K562 (cell line): Measurements from ENCODE around the gene GADD45B. TPM values are rescaled to one million over a fixed set of nuclear protein-coding genes. Genes with fewer than 3 reads are reported as not detected.

Source experiments
- CEBPG ChIP-seq, 3 experiments: fragments of 200-800 bp in 1 of 3; sonication (Bioruptor generic) in 1 of 3; sonication (generic) in 1 of 3; formaldehyde crosslinking in 1 of 3; IDR thresholded peaks in 2 of 3; conservative IDR thresholded peaks in 1 of 3; 2 replicates each; pipeline versions ENCODE4 v1.6.1 to v1.8.0; 2016 to 2022; ENCODE audit warnings: missing compliant biosample characterization in 2 of 3, missing genetic modification characterization in 2 of 3, mild to moderate bottlenecking in 1 of 3, missing genetic modification reagents in 1 of 3
- EHMT2 ChIP-seq: fragments of 450-650 bp; IDR thresholded peaks from 2 replicates; pipeline ENCODE4 v1.6.1; 2018; ENCODE audit warnings: antibody characterized with exemption
- ELF1 ChIP-seq: fragments of 200-800 bp; sonication (Bioruptor generic); IDR thresholded peaks from 2 replicates; pipeline ENCODE4 v1.6.1; 2016; ENCODE audit warnings: missing genetic modification characterization, missing compliant biosample characterization
- LARP7 ChIP-seq: fragments of 450-650 bp; IDR thresholded peaks from 2 replicates; pipeline ENCODE4 v1.6.1; 2016
- MCM7 ChIP-seq, 2 experiments: fragments of 450-650 bp; IDR thresholded peaks; 2 replicates each; pipeline ENCODE4 v1.6.1; 2016 to 2018
- NEUROD1 ChIP-seq: fragments of 150-350 bp; IDR thresholded peaks from 2 replicates; pipeline ENCODE4 v1.6.1; 2014; ENCODE audit warnings: borderline replicate concordance, low read length, low read depth; ENCODE audit not compliant: partially characterized antibody
- NFE2 ChIP-seq: IDR thresholded peaks from 2 replicates; pipeline ENCODE4 v1.6.1; 2014; ENCODE audit warnings: antibody characterized with exemption, low read depth
- NFIC ChIP-seq: fragments of 450-650 bp; IDR thresholded peaks from 2 replicates; pipeline ENCODE4 v1.6.1; 2017; ENCODE audit warnings: mild to moderate bottlenecking, inconsistent platforms
- NR2C1 ChIP-seq, 2 experiments: fragments of 450-650 bp; IDR thresholded peaks; 2 replicates each; pipeline ENCODE4 v1.6.1; 2017; ENCODE audit warnings: mild to moderate bottlenecking in 2 of 2, antibody characterized with exemption in 1 of 2, inconsistent platforms in 1 of 2, missing compliant biosample characterization in 1 of 2, missing genetic modification characterization in 1 of 2
- NR3C1 ChIP-seq: sonication (generic); formaldehyde crosslinking; IDR thresholded peaks from 2 replicates; pipeline ENCODE4 v1.8.1; 2022; ENCODE audit warnings: missing genetic modification reagents
- POLR3G ChIP-seq: IDR thresholded peaks from 2 replicates; pipeline ENCODE4 v1.6.1; 2011; ENCODE audit not compliant: insufficient read length, insufficient replicate concordance; ENCODE audit errors: extremely low read depth
- RBM14 ChIP-seq: fragments of 200-400 bp; formaldehyde crosslinking; IDR thresholded peaks from 2 replicates; pipeline ENCODE4 v1.6.1; 2018; ENCODE audit warnings: low read depth, mild to moderate bottlenecking, low read length, moderate library complexity, borderline replicate concordance; ENCODE audit not compliant: insufficient read depth
- SMAD1 ChIP-seq: fragments of 150-350 bp; IDR thresholded peaks from 2 replicates; pipeline ENCODE4 v1.6.1; 2014; ENCODE audit warnings: low read length, low read depth; ENCODE audit not compliant: partially characterized antibody
- SMAD3 ChIP-seq: fragments of 450-650 bp; formaldehyde crosslinking; conservative IDR thresholded peaks from 2 replicates; pipeline ENCODE4 v1.4.0; 2020; ENCODE audit warnings: mild to moderate bottlenecking
- SNIP1 ChIP-seq: fragments of 450-650 bp; IDR thresholded peaks from 2 replicates; pipeline ENCODE4 v1.7.1; 2017; ENCODE audit warnings: low read depth, mild to moderate bottlenecking
- SUPT5H ChIP-seq: fragments of 450-650 bp; IDR thresholded peaks from 2 replicates; pipeline ENCODE4 v1.6.1; 2016
- TOE1 ChIP-seq, 2 experiments: fragments of 450-650 bp in 1 of 2; sonication (generic) in 1 of 2; formaldehyde crosslinking in 1 of 2; IDR thresholded peaks; 2 replicates each; pipeline versions ENCODE4 v1.7.1 to v1.8.0; 2016 to 2022; ENCODE audit warnings: borderline replicate concordance in 2 of 2, mild to moderate bottlenecking in 2 of 2, antibody characterized with exemption in 1 of 2, inconsistent platforms in 1 of 2, low read depth in 1 of 2, missing genetic modification reagents in 1 of 2, moderate library complexity in 1 of 2
- ZNF551 ChIP-seq: fragments of 250-450 bp; sonication (Bioruptor Pico); IDR thresholded peaks from 2 replicates; pipeline ENCODE4 v1.5.0; 2021; ENCODE audit warnings: mild to moderate bottlenecking, moderate library complexity
- ZSCAN32 ChIP-seq: fragments of 450-650 bp; formaldehyde crosslinking; IDR thresholded peaks from 2 replicates; pipeline ENCODE4 v1.4.0; 2020; ENCODE audit warnings: mild to moderate bottlenecking, moderate library complexity
- polyA plus RNA-seq, 8 experiments: library from polyadenylated mRNA; depleted of rRNA in 4 of 8; stranded (reverse) in 5 of 8; unstranded in 3 of 8; fragments of >200 nt; fragmentation: Nextera tagmentation in 2 of 8; fragmentation: Illumina TruSeq in 1 of 8; extraction: Ambion mirVana in 2 of 8; extraction: Trizol in 1 of 8; gene quantifications; 2 replicates each; pipeline versions ENCODE4 v1.2.1 to v1.2.3, GENCODE V29; 2011 to 2014; ENCODE audit warnings: inconsistent platforms in 1 of 8, missing spikeins in 1 of 8
- total RNA-seq, 7 experiments: library from RNA; depleted of rRNA in 6 of 7; stranded (reverse); fragments of >200 nt in 6 of 7; fragmentation: Illumina TruSeq in 2 of 7; extraction: Trizol in 2 of 7; gene quantifications; 2 replicates each; pipeline versions ENCODE4 v1.2.1 to v1.2.3, GENCODE V29; 2011 to 2021; ENCODE audit warnings: low replicate concordance in 1 of 7
- TF ChIP-seq, protein P1 (sequence below): fragments of 250-450 bp; sonication (Bioruptor Pico); IDR thresholded peaks from 2 replicates; pipeline ENCODE4 v1.9.0; 2021; ENCODE audit warnings: mild to moderate bottlenecking
- TF ChIP-seq, protein P2 (sequence below), 2 experiments: fragments of 450-650 bp; conservative IDR thresholded peaks; 2 replicates each; pipeline ENCODE4 v1.6.1; 2017; ENCODE audit warnings: mild to moderate bottlenecking in 2 of 2, moderate library complexity in 2 of 2
- TF ChIP-seq, protein P3 (sequence below), 2 experiments: fragments of 450-650 bp in 1 of 2; sonication (generic) in 1 of 2; formaldehyde crosslinking in 1 of 2; IDR thresholded peaks in 1 of 2; conservative IDR thresholded peaks in 1 of 2; 2 replicates each; pipeline versions ENCODE4 v1.6.1 to v1.8.1; 2016 to 2023; ENCODE audit warnings: mild to moderate bottlenecking in 2 of 2, moderate library complexity in 2 of 2, inconsistent platforms in 1 of 2, missing genetic modification reagents in 1 of 2
- TF ChIP-seq, protein P4 (sequence below): sonication (generic); formaldehyde crosslinking; IDR thresholded peaks from 2 replicates; pipeline ENCODE4 v1.8.1; 2022; ENCODE audit warnings: missing genetic modification reagents

The GADD45B gene
- total and polyA plus RNA-seq, 9 of the 15 experiments (the other 6 are each of a cell fraction or from before 2014, with no cell fraction given): 0.06 to 4.1 (median 2.1) TPM

DNA sequence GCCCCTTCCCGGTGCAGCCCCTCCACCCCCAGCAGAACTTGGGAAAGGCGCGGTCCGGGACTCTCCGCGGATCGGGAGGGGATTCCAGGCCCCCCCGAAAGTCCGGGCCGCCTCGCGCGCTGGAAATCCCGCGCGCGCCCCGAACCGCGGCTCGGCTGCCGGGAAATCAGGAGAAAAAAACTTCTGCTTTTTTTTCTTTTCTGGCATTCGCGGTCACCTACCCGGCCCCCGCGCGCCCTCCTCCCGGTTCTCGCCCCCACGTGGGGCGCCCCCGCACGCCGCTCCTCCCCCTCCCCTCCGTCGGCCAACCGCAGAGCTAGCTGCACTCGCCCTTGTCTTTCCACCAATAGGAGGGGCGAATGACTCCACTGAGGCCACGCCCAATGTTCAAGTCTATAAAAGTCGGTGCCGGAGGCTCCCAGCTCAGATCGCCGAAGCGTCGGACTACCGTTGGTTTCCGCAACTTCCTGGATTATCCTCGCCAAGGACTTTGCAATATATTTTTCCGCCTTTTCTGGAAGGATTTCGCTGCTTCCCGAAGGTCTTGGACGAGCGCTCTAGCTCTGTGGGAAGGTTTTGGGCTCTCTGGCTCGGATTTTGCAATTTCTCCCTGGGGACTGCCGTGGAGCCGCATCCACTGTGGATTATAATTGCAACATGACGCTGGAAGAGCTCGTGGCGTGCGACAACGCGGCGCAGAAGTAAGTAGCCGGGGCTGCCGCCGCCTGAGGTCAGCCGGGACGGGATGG, at the start of gene GADD45B (continued):
- TF ChIP-seq NFE2 (no peak), TOE1 (IDR thresholded peaks at IDR 0.05; ENCODE audit: borderline replicate concordance) (no peak), TOE1 (CRISPR knock-in tag; IDR thresholded peaks at IDR 0.05; ENCODE audit: borderline replicate concordance, low read depth) (no peak), NEUROD1 (peak; percentile 71), ELF1 (tag) (peak; percentile 79), LARP7 (no peak), MCM7 (IDR thresholded peaks at IDR 0.05) (no peak), SNIP1 (no peak), SMAD3 (CRISPR knock-in tag) (no peak), NFIC (peak; percentile 57; the same call in 1 of the 2 replicates), RBM14 (no peak), POLR3G (no peak), NR2C1 (IDR thresholded peaks at IDR 0.05) (no peak), NR2C1 (tag; IDR thresholded peaks at IDR 0.05) (no peak), EHMT2 (no peak), SUPT5H (peak; percentile 99), ZSCAN32 (CRISPR knock-in tag) (0 out of 2 replicates have a peak, but pooled peaks have one; percentile 66), CEBPG (CRISPR knock-in tag; IDR thresholded peaks at IDR 0.05) (peak; percentile 69), CEBPG (tag; conservative IDR thresholded peaks at IDR 0.05 in 1 of 2, IDR thresholded peaks at IDR 0.05 in 1 of 2) (peak in 1 of 2 experiments; percentile 87; a peak in 2 of 4 replicates), SMAD1 (peak; percentile 76), ZNF551 (CRISPR knock-in tag) (no peak), NR3C1 (CRISPR knock-in tag) (no peak)
- TF ChIP-seq, protein P1, sequence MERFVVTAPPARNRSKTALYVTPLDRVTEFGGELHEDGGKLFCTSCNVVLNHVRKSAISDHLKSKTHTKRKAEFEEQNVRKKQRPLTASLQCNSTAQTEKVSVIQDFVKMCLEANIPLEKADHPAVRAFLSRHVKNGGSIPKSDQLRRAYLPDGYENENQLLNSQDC (CRISPR knock-in tag): peak; percentile 94; the same call in 1 of the 2 replicates
- TF ChIP-seq, protein P2, sequence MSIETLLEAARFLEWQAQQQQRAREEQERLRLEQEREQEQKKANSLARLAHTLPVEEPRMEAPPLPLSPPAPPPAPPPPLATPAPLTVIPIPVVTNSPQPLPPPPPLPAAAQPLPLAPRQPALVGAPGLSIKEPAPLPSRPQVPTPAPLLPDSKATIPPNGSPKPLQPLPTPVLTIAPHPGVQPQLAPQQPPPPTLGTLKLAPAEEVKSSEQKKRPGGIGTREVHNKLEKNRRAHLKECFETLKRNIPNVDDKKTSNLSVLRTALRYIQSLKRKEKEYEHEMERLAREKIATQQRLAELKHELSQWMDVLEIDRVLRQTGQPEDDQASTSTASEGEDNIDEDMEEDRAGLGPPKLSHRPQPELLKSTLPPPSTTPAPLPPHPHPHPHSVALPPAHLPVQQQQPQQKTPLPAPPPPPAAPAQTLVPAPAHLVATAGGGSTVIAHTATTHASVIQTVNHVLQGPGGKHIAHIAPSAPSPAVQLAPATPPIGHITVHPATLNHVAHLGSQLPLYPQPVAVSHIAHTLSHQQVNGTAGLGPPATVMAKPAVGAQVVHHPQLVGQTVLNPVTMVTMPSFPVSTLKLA (conservative IDR thresholded peaks at IDR 0.05): peak; percentile 95
- TF ChIP-seq, protein P3, sequence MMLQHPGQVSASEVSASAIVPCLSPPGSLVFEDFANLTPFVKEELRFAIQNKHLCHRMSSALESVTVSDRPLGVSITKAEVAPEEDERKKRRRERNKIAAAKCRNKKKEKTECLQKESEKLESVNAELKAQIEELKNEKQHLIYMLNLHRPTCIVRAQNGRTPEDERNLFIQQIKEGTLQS (IDR thresholded peaks at IDR 0.05): no peak
- TF ChIP-seq, protein P3 (CRISPR knock-in tag; conservative IDR thresholded peaks at IDR 0.05): peak; percentile 76
- TF ChIP-seq, protein P4, sequence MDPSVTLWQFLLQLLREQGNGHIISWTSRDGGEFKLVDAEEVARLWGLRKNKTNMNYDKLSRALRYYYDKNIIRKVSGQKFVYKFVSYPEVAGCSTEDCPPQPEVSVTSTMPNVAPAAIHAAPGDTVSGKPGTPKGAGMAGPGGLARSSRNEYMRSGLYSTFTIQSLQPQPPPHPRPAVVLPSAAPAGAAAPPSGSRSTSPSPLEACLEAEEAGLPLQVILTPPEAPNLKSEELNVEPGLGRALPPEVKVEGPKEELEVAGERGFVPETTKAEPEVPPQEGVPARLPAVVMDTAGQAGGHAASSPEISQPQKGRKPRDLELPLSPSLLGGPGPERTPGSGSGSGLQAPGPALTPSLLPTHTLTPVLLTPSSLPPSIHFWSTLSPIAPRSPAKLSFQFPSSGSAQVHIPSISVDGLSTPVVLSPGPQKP (CRISPR knock-in tag): no peak
